ENCODE measurements around the gene GAD1.

GAD1 gene

DNA sequence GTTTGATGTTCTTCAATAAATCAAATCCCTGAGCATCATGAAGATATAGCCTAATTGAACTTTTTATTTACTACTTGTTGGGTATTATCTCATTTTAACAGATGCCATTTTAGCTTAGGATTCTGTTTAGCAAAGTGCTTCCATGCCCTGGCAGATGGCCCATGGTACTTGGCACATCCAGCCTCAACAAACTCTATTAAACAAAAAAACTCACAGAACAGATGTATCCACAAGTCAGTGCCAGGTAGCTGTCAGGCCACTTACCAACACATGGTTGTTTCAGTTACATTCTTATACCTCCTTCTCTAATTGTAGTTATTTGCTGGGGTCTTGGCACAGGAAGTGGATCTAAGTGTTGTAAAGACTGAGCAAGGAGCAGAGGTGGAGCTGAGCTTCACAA is 29.6 kb downstream of the GAD1 start:
- DNase-seq = no peak

DNA sequence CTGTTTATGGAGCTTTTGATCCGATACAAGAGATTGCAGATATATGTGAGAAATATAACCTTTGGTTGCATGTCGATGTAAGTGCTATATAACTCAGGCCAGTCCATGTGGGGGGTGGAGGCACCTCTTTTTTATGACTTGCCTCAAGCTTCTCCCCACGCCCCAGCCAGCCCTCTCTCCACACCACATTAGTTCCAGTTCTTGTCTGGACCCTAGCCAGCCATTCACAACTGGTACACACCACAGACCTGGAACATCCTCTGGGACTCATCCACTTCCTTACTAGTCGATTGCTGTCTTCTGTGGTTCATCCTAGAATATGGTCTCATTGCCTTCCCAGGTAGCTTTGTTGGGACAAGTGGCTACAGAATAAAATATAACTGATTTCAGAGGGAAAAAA is 31.0 kb downstream of the GAD1 start:
- DNase-seq = no peak

DNA sequence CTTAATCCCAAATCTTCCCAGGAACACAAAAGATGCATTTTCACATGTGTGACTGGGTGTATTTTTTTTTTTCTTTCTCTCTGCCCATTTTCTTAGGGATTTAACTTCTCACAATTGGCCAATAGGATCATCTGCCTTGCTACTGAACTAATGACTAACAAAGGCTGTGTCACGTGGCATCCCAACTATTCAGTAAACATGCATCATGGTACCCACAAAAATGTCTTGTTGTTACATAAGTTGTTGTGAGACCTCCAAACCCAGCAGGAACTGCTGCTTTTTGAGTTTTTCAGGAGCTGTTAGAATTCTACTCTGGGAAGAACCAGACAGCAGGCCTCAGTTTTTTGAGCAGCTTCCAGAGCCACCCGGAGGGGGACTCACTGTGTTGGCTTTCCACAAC is 31.9 kb downstream of the GAD1 start:
- no peak for DNase-seq

DNA sequence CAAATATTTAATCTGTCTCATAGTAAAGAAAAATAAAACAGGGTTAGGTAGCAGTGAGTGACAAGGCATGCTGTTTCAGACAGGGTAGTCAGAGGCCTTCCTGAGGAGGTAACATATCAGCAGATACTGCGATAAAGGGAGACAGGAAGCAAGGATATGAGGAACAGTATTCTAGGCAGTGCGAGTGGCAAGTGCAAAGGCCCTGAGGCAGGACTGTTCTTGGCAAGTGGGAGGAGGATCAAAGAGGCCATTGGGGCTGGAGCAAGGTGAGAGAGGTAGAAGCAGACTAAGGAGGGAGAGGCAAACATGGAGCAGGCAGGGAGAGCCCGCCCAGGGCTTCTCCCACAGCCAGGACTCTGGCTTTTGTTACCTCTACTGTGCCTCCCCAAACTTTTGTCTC is 33.6 kb downstream of the GAD1 start:
- DNase-seq = no peak

DNA sequence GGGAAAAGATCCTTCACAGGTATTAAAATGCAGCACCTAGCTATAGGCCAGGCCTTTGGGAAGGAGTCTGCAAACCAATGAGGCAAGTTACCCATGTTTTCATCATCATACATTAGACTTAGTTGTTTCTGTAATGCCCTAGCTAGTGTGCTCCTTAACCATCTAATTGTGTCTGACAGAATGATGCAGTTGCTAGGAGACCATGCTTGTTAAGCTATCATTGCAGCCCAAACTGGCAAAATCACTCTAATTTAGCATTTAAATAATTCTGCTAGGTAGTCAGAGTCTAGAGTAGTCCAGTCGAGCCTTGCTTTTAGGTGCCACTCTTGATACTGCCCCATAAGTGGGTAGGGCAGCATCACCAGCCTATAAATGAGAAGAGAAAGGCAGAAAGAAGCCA is 34.9 kb downstream of the GAD1 start:
- DNase-seq = no peak

DNA sequence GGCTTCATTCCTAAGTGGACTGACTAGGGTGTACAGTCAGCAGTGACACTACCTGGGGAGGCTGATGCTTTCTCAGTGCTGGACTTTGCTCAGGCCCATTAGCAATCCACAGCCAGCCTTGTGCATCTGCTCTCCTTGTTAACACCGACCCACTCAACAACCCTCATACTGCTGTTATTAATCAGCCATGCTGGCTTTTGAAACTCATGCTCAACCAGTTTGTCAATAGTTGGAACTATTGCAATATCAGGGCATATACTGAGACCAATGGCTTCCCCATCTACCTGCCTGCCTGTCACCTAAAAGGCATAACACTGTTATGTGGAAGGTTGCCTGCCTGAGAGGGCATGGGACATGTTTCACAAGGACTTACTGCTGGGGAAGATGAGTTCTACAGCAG is 39.4 kb downstream of the GAD1 start:
- DNase-seq = no peak

DNA sequence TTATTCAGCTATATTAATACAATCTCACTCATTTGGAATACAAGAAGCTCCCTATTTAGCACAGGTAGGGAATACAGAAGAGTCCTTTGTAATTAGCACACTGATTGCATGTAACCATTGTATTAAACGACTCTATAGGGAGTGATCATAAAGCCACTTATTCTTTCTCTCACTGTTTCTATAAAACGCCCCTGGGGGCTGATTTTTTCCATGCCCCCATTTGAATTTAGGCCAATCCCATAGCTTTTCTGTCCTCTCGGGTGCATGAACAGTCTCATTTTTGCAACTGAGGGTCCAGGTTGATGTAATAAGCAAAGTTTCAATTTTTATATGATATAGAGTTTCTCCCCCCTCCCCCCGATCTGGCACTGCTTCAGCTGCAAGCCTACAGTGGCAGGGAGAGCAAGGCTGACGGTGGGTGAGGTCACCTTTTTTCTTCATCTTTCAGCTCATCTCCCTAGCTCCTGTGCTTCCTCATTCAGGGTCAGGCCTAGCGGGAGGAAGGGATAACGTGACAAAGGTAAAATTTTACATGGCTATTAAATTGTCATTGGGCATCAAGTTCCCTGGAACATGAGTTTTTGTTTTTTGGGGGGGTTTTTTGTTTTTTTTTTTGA is 45.7 kb downstream of the GAD1 start:
- no peak for DNase-seq

DNA sequence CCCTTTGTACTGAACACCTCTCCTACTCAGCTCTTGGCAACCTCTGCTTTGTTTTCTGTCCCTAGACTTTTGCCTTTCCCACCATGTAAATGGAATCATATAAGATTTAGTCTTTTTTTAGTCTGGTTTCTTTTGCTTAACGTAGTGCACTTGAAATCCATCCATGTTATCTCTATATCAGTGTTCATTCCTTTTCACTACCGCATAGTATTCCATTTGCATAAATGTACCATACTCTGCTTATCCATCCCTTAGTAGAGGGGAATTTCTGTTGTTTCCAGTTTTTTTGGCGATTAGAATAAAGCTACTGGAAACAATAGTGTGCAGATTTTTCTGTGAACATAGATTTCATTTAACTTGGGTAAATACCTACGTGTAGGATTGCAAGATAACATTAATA is 46.4 kb downstream of the GAD1 start:
- DNase-seq = no peak

DNA sequence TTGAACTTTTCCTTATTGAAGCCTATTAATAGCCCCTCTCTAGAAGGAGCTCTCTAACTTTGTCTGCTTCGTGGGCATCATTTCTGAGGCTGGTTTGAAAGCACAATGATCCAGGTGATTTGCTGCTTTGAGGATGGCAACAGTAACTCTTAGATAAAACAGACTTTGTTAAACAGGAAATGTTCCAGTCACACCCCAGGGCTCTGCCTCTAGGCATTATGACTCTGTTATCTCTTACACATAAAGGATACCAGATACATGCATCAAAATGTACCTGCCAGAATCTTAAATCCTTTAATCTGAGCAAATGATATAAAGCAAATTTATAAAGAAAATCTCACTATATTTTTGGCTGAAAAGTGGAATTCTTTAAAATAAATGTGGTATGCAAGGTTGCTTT is 52.3 kb downstream of the GAD1 start:
- no peak for DNase-seq

DNA sequence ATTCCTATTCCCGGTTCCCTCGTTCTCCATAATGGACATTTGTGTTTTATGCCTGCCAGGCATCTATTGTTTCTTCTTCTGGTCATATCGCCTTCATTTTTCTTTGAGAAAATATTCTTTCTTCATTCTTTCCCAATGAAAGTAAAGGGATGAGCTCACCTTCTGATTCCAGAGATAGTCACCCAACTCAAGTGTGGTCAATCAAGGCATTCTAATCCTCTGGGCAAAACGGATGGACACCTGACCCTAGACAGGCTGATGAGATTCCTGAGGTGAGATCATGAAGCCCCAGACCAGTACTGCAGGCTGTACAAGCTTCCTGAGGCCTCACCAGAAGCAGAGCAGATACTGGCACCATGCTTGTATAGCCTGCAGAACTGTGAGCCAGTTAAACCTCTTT is 52.8 kb downstream of the GAD1 start:
- DNase-seq = no peak

DNA sequence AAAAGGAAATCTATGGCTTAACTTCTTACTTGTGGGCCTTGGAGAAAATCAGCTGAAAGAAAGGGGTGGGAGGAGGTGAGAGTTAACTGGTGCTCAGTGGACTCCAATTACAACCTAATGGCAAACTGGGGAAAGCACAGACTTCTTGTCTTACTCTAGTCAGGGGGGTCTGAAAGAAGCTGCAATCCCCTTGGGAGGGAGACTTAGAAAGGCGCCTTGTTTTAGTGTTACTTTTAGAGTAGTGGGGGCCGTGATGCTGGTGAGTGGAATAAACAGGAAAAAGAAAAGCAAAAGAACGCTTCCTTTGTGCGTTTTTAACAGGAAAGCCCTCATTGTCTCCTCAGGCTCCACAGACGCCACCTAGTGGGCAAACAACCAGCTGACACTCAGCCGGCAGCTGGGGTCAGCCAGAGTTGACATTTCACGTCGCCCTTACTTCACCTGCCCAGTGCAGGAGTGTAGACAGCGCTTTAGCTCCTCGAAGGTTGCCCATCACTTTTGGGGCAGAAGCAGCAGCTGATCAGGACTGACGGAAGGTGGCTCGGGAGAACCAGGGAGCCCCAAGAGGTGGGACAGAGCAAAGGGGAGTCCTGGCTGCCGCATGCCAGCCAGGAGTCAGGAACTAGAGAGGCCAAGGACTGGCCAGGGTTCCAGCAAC is 56.5 kb downstream of the GAD1 start:
- DNase-seq = peak; percentile 78 to 80

DNA sequence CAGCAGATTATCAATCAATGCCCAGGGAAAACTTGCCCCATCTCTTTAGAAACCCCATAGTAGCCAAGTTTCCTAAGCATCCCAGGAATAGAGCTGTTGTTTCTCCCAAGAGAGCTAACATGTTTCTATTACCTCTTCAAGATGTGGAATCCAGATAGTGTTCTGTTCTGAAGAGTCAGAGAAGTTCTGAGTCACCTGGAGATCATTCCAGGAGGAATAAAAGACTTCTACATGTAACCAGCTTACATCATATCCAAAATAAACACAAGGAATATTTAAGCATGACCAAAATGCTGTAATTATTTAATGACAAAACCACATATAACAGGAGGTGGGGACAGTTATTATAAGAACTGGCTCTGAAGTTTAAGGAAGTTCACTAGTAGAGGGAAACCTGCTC is 61.4 kb downstream of the GAD1 start:
- no peak for DNase-seq

DNA sequence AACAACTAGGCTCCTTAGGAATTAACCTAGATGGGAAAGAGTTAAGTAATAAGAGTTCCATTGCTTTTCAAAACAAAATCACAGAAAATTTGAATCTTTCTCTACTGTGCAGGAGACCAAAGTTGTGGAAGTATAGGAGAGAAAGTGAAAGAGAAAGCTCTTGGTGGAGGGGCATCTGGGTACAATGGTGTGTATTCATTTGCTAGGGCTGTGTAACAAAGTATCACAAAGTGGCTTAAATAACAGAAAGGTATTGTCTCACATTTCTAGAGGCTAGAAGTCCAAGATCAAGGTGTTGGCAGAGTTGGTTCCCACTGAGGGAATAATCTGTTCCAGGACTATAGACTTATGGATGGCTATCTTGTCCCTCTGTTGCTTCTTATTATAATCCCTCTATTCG is 61.8 kb downstream of the GAD1 start:
- no peak for DNase-seq

DNA sequence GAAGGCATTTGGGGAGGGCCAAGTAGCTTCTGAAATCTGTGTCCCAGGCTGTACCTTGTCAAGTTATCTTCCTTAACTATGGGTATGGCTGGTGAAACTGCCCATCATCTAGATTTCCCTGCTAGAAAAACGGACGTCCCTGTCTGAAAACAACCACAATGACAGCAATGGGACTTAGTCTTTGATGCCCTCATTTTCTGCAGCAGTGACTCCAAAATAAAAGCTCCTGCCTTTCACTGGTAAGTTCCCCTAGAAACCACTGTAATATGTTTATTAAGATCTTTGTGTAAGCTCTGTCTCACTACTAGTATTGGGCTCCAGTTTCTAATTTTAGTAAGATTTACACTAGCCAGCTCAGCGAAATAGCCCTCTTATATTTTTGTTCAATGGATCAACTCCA is 65.2 kb downstream of the GAD1 start:
- no peak for DNase-seq

DNA sequence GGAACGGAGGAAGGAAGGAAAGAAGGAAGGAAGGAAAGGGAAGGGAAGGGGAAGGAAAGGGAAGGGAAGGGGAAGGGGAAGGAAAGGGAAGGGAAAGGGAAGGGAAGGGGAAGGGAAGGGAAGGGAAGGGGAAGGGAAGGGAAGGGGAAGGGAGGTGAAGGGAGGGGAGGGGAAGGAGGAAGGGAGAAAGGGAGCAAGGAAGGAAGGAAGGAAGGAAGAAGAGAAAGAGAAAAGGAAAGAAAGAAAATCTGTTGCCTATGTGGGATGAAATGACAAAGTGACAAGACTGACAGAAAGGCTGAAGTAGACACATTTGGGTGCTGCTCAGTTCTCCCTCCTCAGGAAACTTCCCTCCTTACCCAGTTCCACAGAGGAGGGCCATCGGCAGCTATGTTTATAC is 66.1 kb downstream of the GAD1 start:
- no peak for DNase-seq

DNA sequence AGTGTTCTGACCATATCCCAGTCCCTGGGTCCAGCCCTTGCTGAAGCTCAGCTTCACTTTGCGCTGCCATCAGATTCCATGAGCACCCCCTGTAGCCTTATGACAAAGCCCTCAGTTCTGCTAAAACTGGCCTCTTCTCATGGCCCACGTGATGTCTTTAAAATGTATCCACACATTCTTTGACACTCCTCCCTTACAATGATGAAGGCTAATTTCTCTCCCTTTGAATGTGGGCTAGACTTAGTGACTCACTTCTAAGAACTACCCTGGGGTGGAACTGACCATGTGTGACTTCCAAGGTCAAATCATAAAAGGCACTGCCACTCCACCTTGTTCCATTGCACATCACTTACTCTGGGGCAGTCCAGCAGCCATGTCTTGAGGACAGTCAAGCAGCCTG is 67.0 kb downstream of the GAD1 start:
- no peak for DNase-seq

DNA sequence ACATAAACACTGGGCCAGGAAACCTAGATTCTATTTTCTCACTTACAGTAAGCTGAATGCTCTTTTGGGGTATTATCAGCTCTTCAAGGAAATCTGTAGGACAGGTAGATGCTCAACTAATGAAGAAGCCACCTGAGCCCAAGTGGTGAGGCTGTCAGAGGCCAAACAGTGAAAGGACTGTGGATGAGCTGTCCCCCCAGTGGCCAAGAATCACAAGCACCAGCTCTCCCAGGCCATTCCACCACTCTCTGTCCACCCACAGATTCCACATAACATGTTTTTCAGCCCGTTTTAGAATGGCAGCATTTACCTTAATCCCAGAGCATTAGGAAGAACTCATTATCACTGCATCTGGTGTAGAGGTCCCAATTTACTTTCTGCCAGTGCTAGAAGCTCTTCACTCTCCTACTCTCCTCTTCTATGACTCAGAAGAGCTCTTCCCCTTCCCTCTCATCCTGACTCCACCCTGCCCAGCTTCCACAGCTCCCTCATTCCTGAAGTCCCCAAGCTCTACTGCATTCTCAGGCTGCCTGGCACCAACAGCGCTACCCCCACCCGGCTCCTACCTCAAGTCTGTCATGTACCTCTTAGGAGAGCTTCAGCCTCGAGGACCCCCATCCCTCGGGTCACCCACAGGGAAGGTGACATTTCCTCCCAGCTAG is 68.6 kb downstream of the GAD1 start:
- DNase-seq = no peak

DNA sequence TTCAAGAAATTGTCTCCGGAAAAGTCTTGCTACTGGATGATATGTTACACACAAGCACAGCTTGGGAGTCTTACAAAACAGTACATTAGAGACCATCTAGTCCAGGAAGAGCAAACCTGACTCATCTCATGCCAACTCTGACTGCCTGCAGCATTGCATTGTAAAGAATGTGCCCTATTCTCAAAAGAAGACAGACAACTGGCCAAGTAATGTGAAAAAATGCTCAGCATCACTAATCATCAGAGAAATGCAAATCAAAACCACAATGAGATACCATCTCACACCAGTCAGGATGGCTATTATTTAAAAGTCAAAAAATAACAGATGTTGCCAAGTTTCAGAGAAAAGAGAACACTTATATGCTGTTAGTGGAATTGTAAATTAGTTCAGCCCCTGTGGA is 69.7 kb downstream of the GAD1 start:
- DNase-seq = no peak

DNA sequence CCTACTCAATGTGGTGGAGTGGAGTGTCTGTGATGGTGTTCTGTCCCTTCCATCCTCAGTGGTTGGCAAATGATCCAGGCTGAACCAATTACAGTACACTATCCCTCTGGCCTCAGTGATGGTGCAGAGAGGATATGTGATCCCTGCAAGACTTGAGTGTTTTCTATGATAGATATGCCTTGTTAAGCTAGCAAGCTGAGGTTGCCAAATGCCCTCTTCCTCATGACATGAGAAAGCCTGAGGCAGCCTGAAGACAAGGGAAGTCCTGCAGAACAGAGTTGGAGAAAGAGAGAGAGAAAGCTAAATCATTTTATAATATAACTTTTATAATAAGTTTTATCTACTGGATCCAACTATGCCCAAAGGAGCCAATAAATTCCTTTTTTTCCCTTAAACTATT is 70.8 kb downstream of the GAD1 start:
- no peak for DNase-seq

DNA sequence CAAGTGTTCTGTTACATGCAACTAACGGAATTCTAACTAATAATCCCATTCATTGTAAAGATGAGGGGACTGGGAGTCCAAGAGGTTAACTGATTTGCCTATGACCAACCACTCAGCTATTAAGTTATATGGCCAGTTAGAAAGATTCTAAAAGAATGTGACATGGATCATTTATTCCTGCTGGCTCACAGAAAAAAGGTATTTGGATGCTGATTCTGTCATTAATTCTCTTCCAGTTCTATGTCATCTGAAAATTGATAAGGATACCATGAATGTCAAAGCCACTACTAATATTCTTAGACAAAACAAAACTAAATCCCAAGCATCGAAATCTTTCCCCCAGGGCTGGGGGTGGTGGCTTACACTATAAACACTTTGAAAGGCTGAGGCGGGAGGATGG is 71.2 kb downstream of the GAD1 start:
- DNase-seq = no peak

DNA sequence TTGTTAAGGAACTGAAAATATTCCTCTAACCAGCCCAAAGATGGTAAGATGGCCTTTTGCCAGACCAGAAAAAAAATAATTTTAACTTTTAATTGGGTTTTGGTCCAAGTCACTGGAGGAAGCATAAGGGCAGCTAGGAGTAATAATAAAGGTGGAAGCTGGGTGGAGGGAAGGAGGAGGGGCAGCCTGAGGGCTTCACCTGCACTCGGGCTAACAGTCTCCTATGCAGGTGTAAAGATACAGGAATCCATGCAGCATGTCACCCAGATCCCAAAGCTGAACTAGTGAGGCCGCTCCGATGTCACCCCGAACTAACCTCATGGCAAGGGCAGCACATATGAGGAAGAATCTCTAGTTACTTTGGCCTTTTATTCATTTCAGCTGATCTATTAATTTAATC is 75.2 kb downstream of the GAD1 start:
- no peak for DNase-seq

DNA sequence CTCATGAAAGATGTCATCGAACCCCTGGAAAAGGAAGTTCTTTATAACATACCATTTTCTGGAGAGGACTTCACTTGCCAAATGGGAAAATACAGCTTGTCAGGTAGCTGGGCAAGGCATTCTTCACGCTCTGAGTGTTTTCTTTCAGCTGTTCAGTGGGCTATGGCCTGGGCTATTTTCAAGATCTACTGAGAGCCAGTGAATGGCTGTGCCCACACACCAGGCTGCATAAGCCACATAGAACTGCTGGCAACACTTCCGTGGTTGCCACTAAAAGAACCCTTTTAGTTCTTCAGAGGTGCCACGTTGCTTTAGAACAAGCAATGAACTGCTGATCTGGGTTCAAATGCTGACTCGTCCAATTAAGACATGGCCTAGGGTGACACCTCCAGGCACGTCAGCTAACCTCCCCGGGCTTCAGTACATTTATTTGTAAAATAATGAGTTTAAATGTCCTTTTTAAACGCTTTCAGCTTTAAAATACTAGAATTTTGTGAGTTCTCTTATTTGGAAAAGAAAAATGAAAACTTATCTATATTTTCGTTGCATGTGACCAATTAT is 75.8 kb downstream of the GAD1 start:
- no peak for DNase-seq

DNA sequence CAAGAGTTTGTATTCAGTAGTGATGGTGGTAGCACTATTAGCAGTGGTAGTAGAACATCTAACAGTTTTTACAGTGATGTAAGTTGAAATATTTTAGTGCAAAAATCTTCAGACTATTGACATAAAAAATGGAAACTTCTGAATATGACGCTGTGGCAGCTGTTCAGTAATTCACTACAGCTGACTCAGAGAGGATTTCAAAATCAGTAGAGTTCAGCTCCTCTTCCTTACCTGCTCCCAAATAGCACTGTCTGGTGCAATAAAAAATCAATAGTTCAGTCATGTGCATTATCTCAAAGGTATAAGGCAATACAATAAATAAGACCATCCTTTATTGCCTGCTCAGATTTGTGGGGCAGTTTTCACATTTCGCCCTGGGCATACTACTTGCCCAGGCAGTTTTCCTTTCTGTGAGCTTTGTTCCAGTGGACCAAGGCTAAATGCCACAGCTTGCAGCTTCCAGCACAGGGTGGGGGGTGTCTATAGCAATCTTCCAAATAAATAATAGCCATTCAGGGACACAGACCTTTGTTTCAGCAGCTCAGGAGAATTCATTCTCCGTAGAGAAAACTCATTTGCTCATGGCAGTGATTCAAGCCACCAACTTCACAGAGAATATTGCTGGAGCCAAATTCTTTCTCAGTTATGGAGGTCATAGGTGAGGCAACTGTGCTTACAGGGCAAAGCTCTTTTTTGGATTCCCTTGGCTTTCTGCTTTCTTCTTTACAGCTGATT is 78.5 kb downstream of the GAD1 start:
- no peak for DNase-seq

DNA sequence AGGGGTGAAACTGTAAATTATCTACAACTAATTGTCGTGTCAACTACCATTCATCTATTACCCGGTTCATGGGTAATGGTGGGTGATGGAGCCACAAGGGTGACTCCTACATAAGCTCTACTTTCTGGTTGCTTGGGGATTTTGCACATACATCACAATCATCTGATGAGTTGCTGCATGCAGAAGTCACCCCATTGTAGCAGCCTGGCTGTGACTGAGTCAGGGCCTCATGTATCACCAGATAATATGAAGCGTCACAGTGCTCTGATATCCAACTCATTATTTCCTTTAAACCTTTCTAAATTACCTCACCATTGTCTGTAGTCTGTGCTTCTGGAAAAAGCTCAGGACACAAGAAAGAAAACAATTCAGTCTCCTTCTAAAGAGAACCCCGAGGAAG is 79.9 kb downstream of the GAD1 start:
- no peak for DNase-seq
